Progenitor cell of endocrine pancreas (in vitro differentiated cells): Measurements from ENCODE around the gene BPIFB2. TPM values are rescaled to one million over a fixed set of nuclear protein-coding genes. Genes with fewer than 3 reads are reported as not detected.

ENCODE experiments used
- DNase-seq: peaks from one replicate; pipeline ENCODE4 v3.0.0; 2021; ENCODE audit warnings: low spot score; ENCODE audit not compliant: unreplicated experiment
- H3K27ac Mint-ChIP-seq: 2 replicates; pipeline ENCODE4 v1.8.0; 2021; ENCODE audit warnings: mild to moderate bottlenecking, moderate library complexity, mixed read lengths
- H3K27me3 Mint-ChIP-seq: 2 replicates; pipeline ENCODE4 v1.8.0; 2021; ENCODE audit warnings: mixed read lengths
- H3K36me3 Mint-ChIP-seq: 2 replicates; pipeline ENCODE4 v1.8.0; 2022; ENCODE audit warnings: mixed read lengths; ENCODE audit not compliant: insufficient read depth
- H3K4me1 Mint-ChIP-seq: 2 replicates; pipeline ENCODE4 v1.8.0; 2021; ENCODE audit warnings: low read depth, mixed read lengths
- H3K4me3 Mint-ChIP-seq: 2 replicates; pipeline ENCODE4 v1.8.0; 2021; ENCODE audit warnings: low read depth, mild to moderate bottlenecking, moderate library complexity, mixed read lengths
- H3K9me3 Mint-ChIP-seq: 2 replicates; pipeline ENCODE4 v1.8.0; 2021; ENCODE audit warnings: low read depth, mixed read lengths
- total RNA-seq: library from RNA; stranded (reverse); gene quantifications from 2 replicates; pipeline ENCODE4 v1.2.1, GENCODE V29; 2021
- TF ChIP-seq, protein P1 (sequence below): fragments of 200-600 bp; sonication (generic); IDR thresholded peaks from one replicate; pipeline ENCODE4 v1.5.0; 2021; ENCODE audit warnings: antibody characterized with exemption, mild to moderate bottlenecking; ENCODE audit not compliant: unreplicated experiment

The BPIFB2 gene
- total RNA-seq, 1 donor from 2014 or later: not detected

DNA sequence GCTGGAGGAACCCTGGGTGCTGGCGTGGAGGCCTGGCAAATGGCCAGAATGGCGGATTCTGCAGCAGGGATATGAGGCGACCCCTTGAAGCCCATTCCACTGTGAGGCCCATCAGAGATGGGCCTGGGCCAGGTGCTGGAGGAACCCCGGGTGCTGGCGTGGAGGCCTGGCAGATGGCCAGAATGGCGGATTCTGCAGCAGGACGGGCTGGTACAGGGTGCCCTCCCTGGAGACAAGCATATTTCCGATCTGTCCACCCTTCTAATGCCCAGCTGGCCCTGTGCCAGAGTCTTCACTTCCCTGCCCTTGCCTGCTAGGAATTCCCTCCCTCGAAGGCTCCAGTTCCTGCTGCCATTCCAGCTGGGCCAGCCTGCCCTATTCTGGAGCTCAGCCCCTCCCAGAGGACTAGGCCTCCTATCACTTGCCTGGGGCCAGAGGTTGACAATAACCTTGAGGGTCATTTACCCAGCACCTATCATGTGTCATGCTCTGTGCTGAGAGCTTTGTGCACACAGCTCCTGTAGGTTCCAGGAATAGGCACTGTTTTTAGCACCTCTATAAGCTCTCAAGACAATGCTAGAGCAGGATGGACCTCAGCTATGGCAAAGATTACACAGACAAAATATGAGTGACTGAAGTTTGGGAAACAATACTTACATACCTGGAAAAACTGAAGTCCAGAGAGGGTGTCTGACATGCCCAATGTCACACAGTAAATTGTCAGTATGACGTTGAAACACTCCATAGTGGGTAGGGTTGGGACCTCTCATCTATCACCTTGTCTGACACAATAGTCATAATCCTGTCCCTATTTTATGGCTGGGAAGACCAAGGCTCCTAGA, 24.7 kb upstream of the BPIFB2 start:
- TF ChIP-seq, protein P1, sequence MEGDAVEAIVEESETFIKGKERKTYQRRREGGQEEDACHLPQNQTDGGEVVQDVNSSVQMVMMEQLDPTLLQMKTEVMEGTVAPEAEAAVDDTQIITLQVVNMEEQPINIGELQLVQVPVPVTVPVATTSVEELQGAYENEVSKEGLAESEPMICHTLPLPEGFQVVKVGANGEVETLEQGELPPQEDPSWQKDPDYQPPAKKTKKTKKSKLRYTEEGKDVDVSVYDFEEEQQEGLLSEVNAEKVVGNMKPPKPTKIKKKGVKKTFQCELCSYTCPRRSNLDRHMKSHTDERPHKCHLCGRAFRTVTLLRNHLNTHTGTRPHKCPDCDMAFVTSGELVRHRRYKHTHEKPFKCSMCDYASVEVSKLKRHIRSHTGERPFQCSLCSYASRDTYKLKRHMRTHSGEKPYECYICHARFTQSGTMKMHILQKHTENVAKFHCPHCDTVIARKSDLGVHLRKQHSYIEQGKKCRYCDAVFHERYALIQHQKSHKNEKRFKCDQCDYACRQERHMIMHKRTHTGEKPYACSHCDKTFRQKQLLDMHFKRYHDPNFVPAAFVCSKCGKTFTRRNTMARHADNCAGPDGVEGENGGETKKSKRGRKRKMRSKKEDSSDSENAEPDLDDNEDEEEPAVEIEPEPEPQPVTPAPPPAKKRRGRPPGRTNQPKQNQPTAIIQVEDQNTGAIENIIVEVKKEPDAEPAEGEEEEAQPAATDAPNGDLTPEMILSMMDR: no peak
- no peak overlapping the region for H3K4me3 Mint-ChIP-seq

DNA sequence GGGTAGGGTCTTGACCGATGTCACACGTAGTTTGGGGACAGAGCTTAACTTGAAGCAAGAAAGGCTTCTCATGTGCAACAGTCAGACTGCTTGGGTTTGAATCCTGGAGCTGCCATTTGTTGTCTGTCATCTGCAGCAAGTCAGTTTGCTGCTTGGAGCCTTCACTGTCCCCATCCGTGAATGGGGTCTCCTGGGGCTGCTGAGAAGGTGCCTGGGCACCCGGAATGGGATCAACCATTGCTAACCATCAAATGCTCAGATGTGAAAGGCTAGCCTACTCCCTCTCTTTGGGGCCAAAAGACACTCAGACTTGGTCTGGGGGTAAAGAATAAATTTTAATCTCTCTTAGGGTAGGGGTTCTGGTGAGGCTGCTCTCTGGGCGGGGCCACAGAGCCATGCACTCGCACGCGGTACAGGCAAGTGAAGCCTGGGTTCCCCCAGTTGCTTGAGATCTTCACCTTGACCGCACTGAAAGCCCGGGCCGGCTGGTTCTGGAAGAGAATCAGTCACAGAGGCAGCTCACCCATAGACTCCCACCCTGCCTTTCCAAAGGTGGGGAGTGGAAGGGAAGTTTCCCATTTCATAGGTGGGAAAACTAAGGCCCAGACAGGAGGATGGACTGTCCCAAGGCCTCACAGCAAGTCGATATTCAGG, 23.9 kb upstream of the BPIFB2 start:
- no peak overlapping the region for H3K4me3 Mint-ChIP-seq
- H3K27ac Mint-ChIP-seq: no peak overlapping the region
- TF ChIP-seq, protein P1: no peak
- no peaks in the 10 kb centered on the region for H3K36me3 Mint-ChIP-seq
- DNase-seq: no peak
- H3K9me3 Mint-ChIP-seq: no peaks in the 10 kb centered on the region
- H3K27me3 Mint-ChIP-seq: peaks cover 2% of the 10 kb centered on the region
- H3K4me1 Mint-ChIP-seq: no peaks in the 10 kb centered on the region

More for the DNA sequence above, 24.7 kb upstream of the BPIFB2 start:
- no peak overlapping the region for H3K27ac Mint-ChIP-seq
- H3K4me1 Mint-ChIP-seq: no peaks in the 10 kb centered on the region
- H3K9me3 Mint-ChIP-seq: no peaks in the 10 kb centered on the region
- peaks cover 2% of the 10 kb centered on the region for H3K27me3 Mint-ChIP-seq
- no peaks in the 10 kb centered on the region for H3K36me3 Mint-ChIP-seq
- no peak for DNase-seq

DNA sequence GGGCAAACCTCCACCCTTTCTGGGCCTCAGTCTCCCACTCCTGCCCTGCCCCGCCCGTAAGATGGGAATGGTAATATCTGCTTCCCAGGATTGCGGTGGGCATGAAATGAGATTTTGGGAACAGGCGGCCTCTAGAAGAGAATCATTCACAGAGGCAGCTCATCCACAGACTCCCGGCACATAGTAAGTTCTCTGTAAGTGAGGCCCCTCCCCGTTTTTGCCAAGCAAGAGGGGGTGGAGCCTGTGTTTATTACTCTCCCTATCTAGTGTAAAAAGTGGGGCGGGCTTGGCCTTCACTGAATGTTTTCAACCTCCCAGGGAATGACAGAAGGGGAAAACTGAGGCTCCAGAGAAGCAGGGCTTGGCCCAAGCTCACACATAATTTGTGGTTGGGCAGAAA, 23.3 kb upstream of the BPIFB2 start:
- no peak overlapping the region for H3K4me3 Mint-ChIP-seq
- H3K27ac Mint-ChIP-seq: no peak overlapping the region
- H3K36me3 Mint-ChIP-seq: no peaks in the 10 kb centered on the region
- no peak for DNase-seq
- TF ChIP-seq, protein P1: no peak
- H3K9me3 Mint-ChIP-seq: no peaks in the 10 kb centered on the region
- H3K4me1 Mint-ChIP-seq: no peaks in the 10 kb centered on the region
- H3K27me3 Mint-ChIP-seq: peaks cover 2% of the 10 kb centered on the region

DNA sequence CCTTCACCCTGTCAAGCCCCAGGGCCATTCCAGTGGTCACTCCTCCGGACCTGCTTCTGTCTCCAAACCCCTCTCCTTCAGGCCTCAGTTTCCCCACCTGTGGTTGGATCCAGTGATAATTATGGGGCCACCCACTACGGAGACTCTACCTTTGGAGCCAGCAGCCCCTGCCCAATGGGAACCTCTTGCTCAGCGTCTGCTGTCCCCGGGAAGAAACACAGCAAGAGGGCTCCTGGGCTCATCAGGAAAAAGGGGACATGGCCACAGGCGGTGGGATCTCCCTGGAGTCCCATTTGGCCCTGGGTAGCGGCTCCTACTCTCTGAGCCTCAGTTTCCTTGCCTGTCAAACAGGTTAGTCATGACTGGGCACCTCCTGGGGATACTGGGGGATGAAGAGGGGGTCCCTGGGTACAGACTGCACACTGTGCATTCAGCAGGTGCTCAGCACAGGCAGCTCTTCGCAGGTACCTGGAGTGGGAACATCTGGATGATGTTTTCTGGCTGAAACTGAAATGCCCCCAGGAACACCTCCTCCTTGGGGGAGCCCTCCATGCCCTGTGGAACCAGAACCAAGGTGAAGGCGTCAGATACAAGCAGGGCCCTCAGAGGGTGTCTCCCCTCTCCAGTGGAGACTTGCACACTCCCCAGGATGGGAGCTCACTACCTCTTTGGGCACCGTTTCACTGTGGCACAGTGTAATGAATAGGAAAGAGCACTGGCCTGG, 22.7 kb upstream of the BPIFB2 start:
- no peak overlapping the region for H3K4me3 Mint-ChIP-seq
- H3K4me1 Mint-ChIP-seq: no peaks in the 10 kb centered on the region
- H3K36me3 Mint-ChIP-seq: no peaks in the 10 kb centered on the region
- H3K9me3 Mint-ChIP-seq: no peaks in the 10 kb centered on the region
- no peak for DNase-seq
- no peak overlapping the region for H3K27ac Mint-ChIP-seq
- peaks cover 2% of the 10 kb centered on the region for H3K27me3 Mint-ChIP-seq
- TF ChIP-seq, protein P1: no peak

DNA sequence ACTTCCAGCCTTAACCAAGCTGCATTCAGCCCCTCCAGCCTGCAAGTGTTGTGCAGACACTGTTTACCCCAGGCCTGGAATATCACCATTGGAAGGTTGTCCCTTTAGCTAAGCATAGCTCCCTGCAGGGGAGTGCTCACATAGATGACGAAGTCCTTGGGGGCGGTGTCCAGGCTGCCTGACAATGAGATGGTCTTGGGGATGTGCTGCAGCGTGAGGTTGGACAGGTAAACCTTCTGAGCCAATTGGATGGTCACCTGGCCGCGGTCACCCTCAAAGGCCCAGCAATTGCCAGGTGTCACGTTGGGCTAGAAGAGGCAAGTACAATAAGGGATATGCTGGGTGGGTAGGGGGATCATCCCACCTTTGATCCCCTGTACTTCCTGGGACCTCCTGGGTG, 21.9 kb upstream of the BPIFB2 start:
- no peak overlapping the region for H3K4me3 Mint-ChIP-seq
- no peaks in the 10 kb centered on the region for H3K4me1 Mint-ChIP-seq
- TF ChIP-seq, protein P1: no peak
- H3K36me3 Mint-ChIP-seq: no peaks in the 10 kb centered on the region
- H3K27me3 Mint-ChIP-seq: peaks cover 2% of the 10 kb centered on the region
- H3K27ac Mint-ChIP-seq: no peak overlapping the region
- no peak for DNase-seq
- no peaks in the 10 kb centered on the region for H3K9me3 Mint-ChIP-seq
